NT2/D1 (cell line): ENCODE results near the gene ZNF723.

Source experiments
- SUZ12 ChIP-seq: IDR thresholded peaks from 2 replicates; pipeline ENCODE4 v1.6.1; 2011; ENCODE audit not compliant: insufficient read length, insufficient read depth; ENCODE audit errors: extremely low read depth
- ZNF274 ChIP-seq: IDR thresholded peaks from 2 replicates; pipeline ENCODE4 v1.6.1; 2011; ENCODE audit warnings: mild to moderate bottlenecking, low read depth, low read length

GRCh38 chr19:22814124-22814523 is 18.0 kb upstream of the ZNF723 start:
- TF ChIP-seq SUZ12 = no peak
- TF ChIP-seq ZNF274 = no peak
